Peyer's patch (tissue), 4 donors: Measurements from ENCODE around the gene CD209.

Experiments used
- CTCF ChIP-seq, 6 experiments: fragments of 450-650 bp in 4 of 6; fragments of 200-600 bp in 2 of 6; sonication (generic) in 1 of 6; IDR thresholded peaks; one replicate each; pipeline ENCODE4 v1.5.1; 2017 to 2019; ENCODE audit warnings: antibody characterized with exemption in 6 of 6, mild to moderate bottlenecking in 3 of 6, moderate library complexity in 1 of 6
- POLR2A ChIP-seq, 2 donors: fragments of 450-650 bp; IDR thresholded peaks; one replicate each; pipeline ENCODE4 v1.5.1; 2017; ENCODE audit warnings: antibody characterized with exemption in 2 of 2, mild to moderate bottlenecking in 2 of 2, moderate library complexity in 2 of 2

- no peak for TF ChIP-seq POLR2A (IDR thresholded peaks at IDR 0.05)
- TF ChIP-seq CTCF (IDR thresholded peaks at IDR 0.05) = no peak
Observed at GRCh38 chr19:7766535-7766934, 19.2 kb upstream of the CD209 start.
